Esophagus muscularis mucosa (tissue), 4 donors: ENCODE results near the gene BCR. TPM values are rescaled to one million over a fixed set of nuclear protein-coding genes. Genes with fewer than 3 reads are reported as not detected.

Source experiments
- DNase-seq: peaks from one replicate; pipeline ENCODE4 v3.0.0-alpha.2; 2017; ENCODE audit errors: extremely low spot score
- H3K27ac ChIP-seq, 4 donors: fragments of 200-600 bp; sonication (generic); replicated peaks in 1 of 4; 1 replicate in 3 of 4; 2 replicates in 1 of 4; pipeline ENCODE4 v1.5.1; 2016 to 2019; ENCODE audit warnings: mild to moderate bottlenecking in 1 of 4
- H3K27me3 ChIP-seq, 4 donors: fragments of 200-600 bp; sonication (generic); one replicate each; pipeline versions ENCODE4 v1.5.1 to v1.6.0; 2016 to 2019
- H3K36me3 ChIP-seq, 4 donors: fragments of 200-600 bp; sonication (generic); one replicate each; pipeline ENCODE4 v1.5.1; 2016 to 2019
- H3K4me1 ChIP-seq, 4 donors: fragments of 200-600 bp; sonication (generic); one replicate each; pipeline ENCODE4 v1.5.1; 2016 to 2019
- H3K4me3 ChIP-seq, 4 donors: fragments of 200-600 bp; sonication (generic); 1 replicate in 2 of 4; 2 replicates in 2 of 4; pipeline ENCODE4 v1.5.1; 2016 to 2019; ENCODE audit warnings: mild to moderate bottlenecking in 4 of 4, moderate library complexity in 1 of 4
- H3K9me3 ChIP-seq, 4 donors: fragments of 200-600 bp; sonication (generic); 1 replicate in 3 of 4; 2 replicates in 1 of 4; pipeline ENCODE4 v1.5.1; 2016 to 2019
- CTCF ChIP-seq, 3 experiments: fragments of 200-600 bp in 2 of 3; fragments of 450-650 bp in 1 of 3; sonication (generic) in 2 of 3; IDR thresholded peaks; one replicate each; pipeline ENCODE4 v1.5.1; 2017 to 2019; ENCODE audit warnings: antibody characterized with exemption in 3 of 3, mild to moderate bottlenecking in 2 of 3, moderate library complexity in 1 of 3
- EP300 ChIP-seq: sonication (generic); formaldehyde crosslinking; IDR thresholded peaks from one replicate; pipeline ENCODE4 v1.6.1; 2017; ENCODE audit warnings: antibody characterized with exemption
- POLR2A ChIP-seq: fragments of 450-650 bp; IDR thresholded peaks from one replicate; pipeline ENCODE4 v1.6.1; 2017; ENCODE audit warnings: antibody characterized with exemption, moderate library complexity, mild to moderate bottlenecking, low read depth
- POLR2AphosphoS5 ChIP-seq, 2 donors: sonication (generic); formaldehyde crosslinking; IDR thresholded peaks; one replicate each; pipeline ENCODE4 v1.6.1; 2017; ENCODE audit warnings: antibody characterized with exemption in 2 of 2
- WGBS: methylation state at CpG from one replicate; pipeline ENCODE4 v1.1.5; 2018; 5-methylcytosine and 5-hydroxymethylcytosine counted together
- intact Hi-C: fragments of 100-400 bp; cut with DNase I; formaldehyde crosslinking; loops from one replicate; pipeline ENCODE4 v1.15.1; 2023
- total RNA-seq, 4 donors: library from RNA; depleted of rRNA; stranded (reverse); fragments of >200 nt; gene quantifications; one replicate each; pipeline versions ENCODE4 v1.1.0 to v1.2.1, GENCODE V29; 2016

BCR gene
- total RNA-seq, 4 donors from 2014 or later = 35.7 to 58.5 (median 48.0) TPM

- peaks cover 25 to 45% (median 43%) of the 10 kb centered on the region in 4 donors for H3K4me1 ChIP-seq
- TF ChIP-seq POLR2AphosphoS5 (IDR thresholded peaks at IDR 0.05) = no peak
- no peak for TF ChIP-seq POLR2A
- TF ChIP-seq EP300 = no peak
- no peak for TF ChIP-seq CTCF (IDR thresholded peaks at IDR 0.05)
- DNase-seq = no peak
- H3K9me3 ChIP-seq = no peaks in the 10 kb centered on the region
- WGBS = 69% methylated on average over 9 of the region's 9 CpGs
- peak overlapping the region; percentile 52 to 71 (median 59) for H3K27ac ChIP-seq
- H3K27me3 ChIP-seq = no peaks in the 10 kb centered on the region
- H3K4me3 ChIP-seq = no peak overlapping the region
- intact Hi-C loops = no loop called here
- peaks cover 0 to 9% (median 3%) of the 10 kb centered on the region in 4 donors for H3K36me3 ChIP-seq
Observed at GRCh38 chr22:23205339-23206049, 25.2 kb downstream of the BCR start.

- no peak overlapping the region for H3K27ac ChIP-seq
- H3K36me3 ChIP-seq = peaks cover 0 to 9% (median 2%) of the 10 kb centered on the region in 4 donors
- H3K4me3 ChIP-seq = no peak overlapping the region
- H3K4me1 ChIP-seq = peaks cover 27 to 47% (median 37%) of the 10 kb centered on the region in 4 donors
- no peaks in the 10 kb centered on the region for H3K9me3 ChIP-seq
- no peak for DNase-seq
- TF ChIP-seq CTCF (IDR thresholded peaks at IDR 0.05) (no peak), POLR2AphosphoS5 (IDR thresholded peaks at IDR 0.05) (no peak), POLR2A (no peak), EP300 (no peak)
- no peaks in the 10 kb centered on the region for H3K27me3 ChIP-seq
- intact Hi-C loops = no loop called here
Observed at GRCh38 chr22:23206915-23207314, 26.6 kb downstream of the BCR start.

GRCh38 chr22:23207729-23208393 is 27.6 kb downstream of the BCR start:
- intact Hi-C loops = no loop called here
- H3K27me3 ChIP-seq = no peaks in the 10 kb centered on the region
- no peak for DNase-seq
- no peak overlapping the region for H3K4me3 ChIP-seq
- no peak for TF ChIP-seq CTCF (IDR thresholded peaks at IDR 0.05)
- TF ChIP-seq POLR2AphosphoS5 (IDR thresholded peaks at IDR 0.05) = no peak
- TF ChIP-seq POLR2A = no peak
- no peak for TF ChIP-seq EP300
- WGBS = 98% methylated on average over 9 of the region's 11 CpGs
- peaks cover 0 to 9% (median 2%) of the 10 kb centered on the region in 4 donors for H3K36me3 ChIP-seq
- no peak overlapping the region for H3K27ac ChIP-seq
- peaks cover 32 to 54% (median 45%) of the 10 kb centered on the region in 4 donors for H3K4me1 ChIP-seq
- H3K9me3 ChIP-seq = no peaks in the 10 kb centered on the region

- no peak for DNase-seq
- Histone ChIP-seq H3K4me1 (peaks cover 38 to 54% (median 42%) of the 10 kb centered on the region in 4 donors), H3K9me3 (no peaks in the 10 kb centered on the region), H3K27ac (no peak overlapping the region), H3K36me3 (peaks cover 0 to 4% (median 2%) of the 10 kb centered on the region in 4 donors), H3K4me3 (no peak overlapping the region), H3K27me3 (no peaks in the 10 kb centered on the region)
- intact Hi-C loops = no loop called here
- 84% methylated on average over 6 of the region's 6 CpGs for WGBS
- TF ChIP-seq CTCF (IDR thresholded peaks at IDR 0.05) = no peak
- TF ChIP-seq POLR2A = no peak
- TF ChIP-seq EP300 = no peak
Observed at GRCh38 chr22:23210428-23211170, 30.3 kb downstream of the BCR start.
